GM19239 (cell line): ENCODE data around the gene SNAPC1.
A peak's percentile ranks its signal among the peaks of the same experiment; 100 is the strongest.
"Not testable (repeated sequence)": the region's sequence is repeated elsewhere in the genome, so short reads cannot be mapped to it uniquely, and the experiment has no call there.

Experiments used
- DNase-seq: peaks from one replicate; pipeline ENCODE4 v3.0.0; 2011; ENCODE audit warnings: low spot score; ENCODE audit not compliant: insufficient read length
- FAIRE-seq: peaks from 2 replicates; lab custom pipeline; 2011; peaks lifted over from hg19 to GRCh38; lab: Jason Lieb, UNC

SNAPC1 gene

DNA sequence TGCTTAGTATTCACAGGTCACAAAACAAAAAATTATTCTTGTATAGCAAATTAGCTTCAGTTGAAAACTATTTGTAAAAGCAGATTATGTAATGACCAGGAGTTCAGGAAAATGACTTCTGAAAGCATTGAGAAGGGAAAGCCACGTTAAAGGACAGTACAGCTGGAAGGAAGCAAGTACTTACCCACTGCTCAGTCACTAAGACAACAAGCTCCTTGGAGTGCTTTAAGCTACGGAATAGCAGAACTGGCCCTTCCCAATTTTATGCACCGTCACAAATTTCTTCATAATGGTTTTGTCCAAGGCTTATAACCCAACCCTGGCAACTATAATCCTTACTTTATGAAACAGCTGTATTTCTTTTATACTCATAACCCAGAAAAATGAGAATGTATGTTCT lies 13.0 kb upstream of the SNAPC1 start:
- FAIRE-seq (peak; percentile 80), DNase-seq (no peak)

GRCh38 chr14:61749867-61750266 lies 12.4 kb upstream of the SNAPC1 start:
- FAIRE-seq (peak; percentile 78), DNase-seq (no peak)

GRCh38 chr14:61750708-61751474 lies 11.3 kb upstream of the SNAPC1 start:
- DNase-seq (peak; percentile 75), FAIRE-seq (peak; percentile 94)

GRCh38 chr14:61751475-61751989 lies 10.7 kb upstream of the SNAPC1 start:
- FAIRE-seq: peak; percentile 66

DNA sequence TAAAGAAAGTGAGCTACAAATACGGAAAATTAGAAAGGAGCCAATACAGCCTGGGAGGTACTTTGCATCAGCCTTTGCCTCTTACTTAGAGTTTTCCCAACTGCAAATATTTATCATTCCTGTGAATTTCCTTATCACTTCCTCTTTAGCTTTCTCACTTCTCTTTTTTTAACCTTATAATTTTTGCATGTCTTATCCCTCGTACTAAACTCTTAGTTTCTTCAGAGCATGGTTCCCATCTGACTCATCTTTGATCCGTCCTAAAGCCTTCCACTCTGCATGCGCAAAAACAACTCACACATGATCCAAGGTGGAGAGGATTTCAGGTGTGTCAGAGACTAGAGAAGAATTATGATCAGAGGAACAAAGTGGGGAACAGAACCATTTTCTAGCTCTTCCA lies 9.6 kb upstream of the SNAPC1 start:
- FAIRE-seq (peak; percentile 66), DNase-seq (no peak)

More at GRCh38 chr14:61751475-61751989, 10.7 kb upstream of the SNAPC1 start:
- no peak for DNase-seq

DNA sequence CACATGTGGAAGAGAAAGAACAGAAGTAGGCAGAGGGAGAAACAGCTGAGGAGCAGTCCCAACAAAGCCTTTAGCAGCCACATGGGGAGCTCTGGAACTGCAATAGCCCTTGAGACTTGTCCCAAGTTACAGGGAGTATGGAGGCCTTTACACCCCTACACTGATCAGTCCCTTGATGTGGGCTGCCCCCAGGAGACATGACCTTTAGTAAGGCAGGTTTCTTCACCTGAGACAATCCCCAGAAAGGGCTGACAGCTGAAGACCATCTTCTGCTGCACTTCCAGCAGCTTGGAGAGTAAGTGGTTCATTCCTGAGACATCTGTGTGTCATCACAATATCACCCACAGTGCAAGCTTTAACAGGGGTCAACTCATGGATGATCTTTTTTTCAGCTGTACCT lies 8.6 kb upstream of the SNAPC1 start:
- FAIRE-seq (peak; percentile 33), DNase-seq (no peak)

GRCh38 chr14:61754627-61755381 lies 7.4 kb upstream of the SNAPC1 start:
- no peak for FAIRE-seq
- DNase-seq: no peak

DNA sequence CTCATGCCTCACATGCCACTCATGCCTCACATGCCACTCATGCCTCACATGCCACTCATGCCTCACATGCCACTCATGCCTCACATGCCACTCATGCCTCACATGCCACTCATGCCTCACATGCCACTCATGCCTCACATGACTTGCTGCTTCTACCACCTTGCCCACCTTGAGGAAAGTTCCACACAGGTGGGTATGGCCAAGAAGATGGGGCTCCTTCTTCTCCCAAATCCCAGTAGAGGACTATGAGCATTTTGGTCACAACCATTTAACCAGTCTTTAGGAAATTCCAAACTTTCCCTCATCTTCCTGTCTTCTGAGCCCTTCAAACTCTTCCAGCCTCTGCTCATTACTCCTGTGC lies 6.9 kb upstream of the SNAPC1 start:
- DNase-seq, FAIRE-seq: not testable (repeated sequence)

DNA sequence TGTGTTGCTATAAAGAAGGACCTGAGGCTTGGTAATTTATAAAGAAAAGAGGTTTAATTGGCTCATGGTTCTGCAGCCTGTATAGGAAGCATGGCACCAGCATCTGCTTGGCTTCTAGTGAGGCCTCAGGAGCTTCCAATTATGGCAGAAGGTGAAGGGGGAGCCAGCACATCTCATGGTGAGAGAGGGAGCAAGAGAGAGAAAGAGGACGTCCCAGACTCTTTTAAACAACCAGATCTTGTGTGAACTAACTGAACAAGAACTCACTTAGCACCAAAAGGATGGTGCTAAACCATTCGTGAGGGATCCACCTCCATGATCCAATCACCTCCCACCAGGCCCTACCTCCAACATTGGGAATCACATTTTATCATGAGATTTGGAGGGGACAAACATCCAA lies 6.1 kb upstream of the SNAPC1 start:
- FAIRE-seq (no peak), DNase-seq (no peak)

DNA sequence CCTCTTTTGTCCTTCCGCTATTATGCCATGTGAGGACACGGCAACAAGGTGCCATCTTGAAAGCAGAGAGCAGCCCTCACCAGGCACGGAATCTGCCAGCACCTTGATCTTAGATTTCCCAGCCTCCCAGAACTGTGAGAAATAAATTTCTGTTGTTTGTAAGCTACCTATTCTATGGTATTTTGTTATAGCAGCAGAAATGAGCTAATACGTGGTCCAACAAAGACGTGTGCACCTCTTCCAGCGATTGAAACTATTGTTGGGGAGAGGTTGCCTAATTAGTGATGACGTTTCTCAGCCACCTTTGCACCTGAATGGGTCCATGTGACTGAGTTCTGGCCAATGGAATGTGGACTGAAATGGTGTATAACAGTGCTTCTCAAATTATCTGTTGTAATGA lies 2.3 kb upstream of the SNAPC1 start:
- no peak for DNase-seq
- FAIRE-seq: no peak

GRCh38 chr14:61761557-61761956 lies 663 bp upstream of the SNAPC1 start:
- FAIRE-seq: peak; percentile 4
- no peak for DNase-seq

DNA sequence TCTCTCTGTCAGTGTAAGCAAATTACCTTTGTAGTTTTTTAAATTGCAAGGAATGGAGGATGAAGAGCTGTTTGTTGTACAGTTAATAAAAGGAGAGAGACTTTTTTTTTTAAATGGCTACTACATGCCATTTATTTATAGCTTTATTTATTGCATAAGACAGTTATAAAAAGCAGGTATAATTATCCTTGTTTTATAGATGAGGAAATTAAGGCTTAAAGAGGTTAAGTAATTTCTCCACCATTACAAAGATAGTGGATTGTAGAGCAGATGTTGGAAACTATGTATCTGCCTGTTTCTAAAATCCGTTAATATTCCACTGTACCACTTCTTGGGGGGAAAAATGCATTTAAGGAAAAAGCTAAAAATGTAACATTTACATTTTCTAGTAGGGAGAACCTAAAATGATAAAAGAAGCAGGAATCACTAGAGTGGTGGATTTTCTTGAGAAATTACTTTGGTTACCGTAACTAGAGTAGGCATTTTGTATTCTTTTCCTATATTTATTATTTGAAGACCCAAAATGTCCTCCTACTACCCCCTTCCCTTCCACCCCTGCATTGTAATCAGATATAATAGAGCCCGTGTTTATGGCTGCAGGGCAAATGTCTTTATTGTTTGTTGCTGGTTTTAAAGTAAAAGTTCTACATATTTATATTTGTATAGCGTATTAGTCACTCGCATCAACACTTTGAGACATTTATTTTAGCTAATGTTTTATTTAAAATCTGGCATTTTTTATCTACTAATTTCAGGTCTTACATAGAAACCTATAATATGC lies 2.3 kb downstream of the SNAPC1 start:
- FAIRE-seq: no peak
- DNase-seq: no peak

DNA sequence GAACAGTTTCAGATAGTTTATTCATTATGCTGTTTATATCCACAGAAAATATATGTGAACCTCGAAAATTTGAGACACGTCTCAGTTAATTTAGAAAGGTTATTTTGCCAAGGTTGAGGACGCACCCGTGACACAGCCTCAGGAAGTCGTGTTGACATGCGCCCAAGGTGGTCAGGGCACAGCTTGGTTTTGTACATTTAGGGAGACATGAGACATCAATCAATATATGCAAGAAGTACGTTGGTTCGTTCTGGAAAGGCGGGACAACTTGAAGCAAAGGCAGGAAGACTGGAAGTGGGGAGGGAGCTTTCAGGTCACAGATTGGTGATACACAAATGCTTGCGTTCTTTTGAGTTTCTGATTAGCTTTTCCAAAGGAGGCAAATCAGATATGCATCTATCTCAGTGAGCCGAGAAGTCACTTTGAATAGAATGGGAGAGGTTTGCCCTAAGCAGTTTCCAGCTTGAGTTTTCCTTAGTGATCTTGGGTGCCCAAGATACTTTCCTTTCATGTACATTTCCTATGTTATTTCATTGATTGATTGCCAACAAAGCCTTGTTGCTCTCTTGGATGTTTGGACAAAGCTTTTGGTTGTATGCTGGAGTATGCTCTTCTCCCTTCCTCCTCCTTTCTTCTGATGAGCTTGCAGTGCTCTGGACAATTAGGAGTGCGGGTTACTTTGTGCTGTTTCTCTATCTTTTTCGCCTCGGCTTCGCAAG lies 3.2 kb downstream of the SNAPC1 start:
- FAIRE-seq: peak; percentile 23
- no peak for DNase-seq

DNA sequence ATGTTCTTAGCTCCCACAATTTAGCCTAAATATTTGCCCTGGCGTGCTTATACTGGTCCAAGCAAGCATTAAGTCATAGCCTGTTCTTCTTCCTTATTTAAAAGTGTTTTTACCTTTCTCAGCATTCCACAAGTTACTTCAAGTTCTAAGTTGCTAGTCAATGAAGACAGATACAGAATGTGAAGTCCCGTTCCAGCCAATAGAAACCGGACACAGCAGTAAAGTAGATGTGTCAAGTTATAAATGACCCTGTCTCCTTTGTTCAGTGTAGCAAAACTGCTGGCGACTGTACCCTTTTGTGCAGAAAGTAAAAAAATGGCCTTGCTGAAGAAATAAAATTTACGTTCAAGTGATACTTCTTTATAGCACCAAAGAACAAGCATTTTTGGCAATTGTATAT lies 3.9 kb downstream of the SNAPC1 start:
- DNase-seq: no peak
- FAIRE-seq: no peak

GRCh38 chr14:61768240-61768639 lies 6.0 kb downstream of the SNAPC1 start:
- FAIRE-seq: no peak
- no peak for DNase-seq

DNA sequence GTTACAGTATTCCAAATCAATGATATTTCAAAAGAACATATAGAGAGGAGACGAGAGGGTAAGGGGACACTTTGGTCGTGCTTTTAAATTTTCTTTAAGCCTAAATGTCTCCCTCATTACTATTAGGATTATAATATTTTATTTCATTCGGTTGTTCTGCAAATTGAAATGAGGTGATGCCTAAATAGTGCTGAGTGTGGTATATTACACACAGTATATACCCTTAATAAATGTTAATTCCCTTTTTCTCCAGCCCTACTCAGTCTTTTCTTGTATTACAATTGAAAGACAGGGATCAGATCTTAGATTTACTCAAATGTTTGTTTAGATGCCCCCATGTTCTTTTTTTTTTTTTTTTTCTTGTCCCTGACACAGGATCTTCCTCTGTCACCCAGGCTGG lies 7.7 kb downstream of the SNAPC1 start:
- FAIRE-seq: no peak
- no peak for DNase-seq

- FAIRE-seq (no peak), DNase-seq (no peak)
These were observed 12.6 kb downstream of the SNAPC1 start for GRCh38 chr14:61774861-61775260.

- FAIRE-seq: peak; percentile 85
- DNase-seq: no peak
These were observed 17.9 kb downstream of the SNAPC1 start for GRCh38 chr14:61780125-61780524.

DNA sequence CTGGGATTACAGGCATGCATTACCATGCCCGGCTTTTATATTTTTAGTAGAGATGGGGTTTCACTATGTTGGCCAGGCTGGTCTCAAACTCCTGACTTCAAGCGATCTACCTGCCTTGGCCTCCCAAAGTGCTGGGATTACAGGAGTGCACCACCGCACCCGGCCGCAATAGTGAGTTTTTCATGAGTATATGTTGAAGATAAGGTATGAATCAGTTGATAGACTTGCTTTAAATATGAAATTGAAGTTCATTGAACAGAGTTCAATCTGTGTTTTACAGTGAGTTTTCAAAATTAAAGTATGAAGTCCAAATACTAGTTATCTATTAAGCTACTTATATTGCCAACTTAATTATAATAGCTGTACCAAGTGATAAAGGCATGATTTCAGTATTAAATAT lies 35.1 kb downstream of the SNAPC1 start:
- FAIRE-seq: no peak
- DNase-seq: no peak

DNA sequence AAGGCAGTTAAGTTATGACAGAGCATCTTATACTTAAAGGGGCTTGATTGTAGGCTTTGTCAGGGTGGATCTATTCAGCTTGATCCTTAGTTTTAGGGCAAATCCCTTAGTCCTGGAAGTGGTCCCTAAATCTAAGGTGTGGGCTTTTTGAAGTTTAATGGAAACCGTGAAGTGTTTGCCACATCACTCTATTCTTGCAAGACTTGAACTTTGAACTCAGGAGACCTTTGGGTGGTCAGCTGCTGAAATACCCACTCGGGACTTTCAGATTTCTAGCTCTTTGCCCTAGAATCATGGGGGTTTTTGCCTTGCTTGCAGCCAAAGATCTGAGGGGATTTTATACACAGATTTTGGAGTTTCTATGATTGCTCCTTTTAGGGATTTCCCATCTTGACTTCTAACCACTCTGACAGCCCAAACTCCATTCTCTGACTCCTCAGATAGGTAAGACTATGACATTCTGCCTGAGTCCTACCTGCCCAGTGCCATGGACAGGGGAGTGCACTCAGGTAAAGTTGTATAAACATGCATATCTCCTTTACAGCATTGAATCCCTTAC lies 39.9 kb downstream of the SNAPC1 start:
- no peak for FAIRE-seq
- no peak for DNase-seq
